ENCODE data around the gene SLC10A7.

DNA sequence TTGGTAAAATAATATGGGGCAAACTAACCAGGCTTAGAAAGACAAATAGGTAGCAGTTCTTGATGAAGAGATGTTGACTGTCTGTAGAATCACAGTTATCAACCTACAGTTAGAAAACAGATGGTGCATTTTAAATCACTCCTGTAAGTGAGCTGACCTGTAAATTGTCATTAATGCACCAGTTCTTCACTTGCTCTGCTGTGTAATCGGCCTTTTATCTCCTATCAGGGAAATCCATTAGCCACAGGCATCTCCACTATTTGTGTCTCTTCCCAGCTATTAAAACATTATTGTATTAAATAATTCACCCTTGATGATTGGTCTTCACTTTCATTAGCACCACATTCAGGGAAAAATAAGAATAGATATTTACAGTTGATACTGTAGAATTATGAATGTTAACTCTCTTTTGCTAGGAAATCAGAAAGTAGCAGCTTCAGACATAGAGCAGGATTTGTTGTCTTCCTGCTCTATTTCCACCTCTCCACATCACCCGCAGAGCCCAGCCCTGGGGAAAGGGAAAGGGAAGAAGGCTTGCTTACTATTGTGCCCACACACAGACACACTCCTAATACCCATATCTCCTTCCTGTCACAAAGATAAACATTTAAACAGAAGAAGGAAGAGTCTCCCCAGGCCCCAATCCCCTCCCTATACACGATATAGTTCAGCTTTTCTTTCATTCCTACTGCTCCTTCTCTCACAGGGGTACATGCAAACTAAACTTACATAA lies 210.3 kb downstream of the SLC10A7 start:
- TF ChIP-seq, protein P1, sequence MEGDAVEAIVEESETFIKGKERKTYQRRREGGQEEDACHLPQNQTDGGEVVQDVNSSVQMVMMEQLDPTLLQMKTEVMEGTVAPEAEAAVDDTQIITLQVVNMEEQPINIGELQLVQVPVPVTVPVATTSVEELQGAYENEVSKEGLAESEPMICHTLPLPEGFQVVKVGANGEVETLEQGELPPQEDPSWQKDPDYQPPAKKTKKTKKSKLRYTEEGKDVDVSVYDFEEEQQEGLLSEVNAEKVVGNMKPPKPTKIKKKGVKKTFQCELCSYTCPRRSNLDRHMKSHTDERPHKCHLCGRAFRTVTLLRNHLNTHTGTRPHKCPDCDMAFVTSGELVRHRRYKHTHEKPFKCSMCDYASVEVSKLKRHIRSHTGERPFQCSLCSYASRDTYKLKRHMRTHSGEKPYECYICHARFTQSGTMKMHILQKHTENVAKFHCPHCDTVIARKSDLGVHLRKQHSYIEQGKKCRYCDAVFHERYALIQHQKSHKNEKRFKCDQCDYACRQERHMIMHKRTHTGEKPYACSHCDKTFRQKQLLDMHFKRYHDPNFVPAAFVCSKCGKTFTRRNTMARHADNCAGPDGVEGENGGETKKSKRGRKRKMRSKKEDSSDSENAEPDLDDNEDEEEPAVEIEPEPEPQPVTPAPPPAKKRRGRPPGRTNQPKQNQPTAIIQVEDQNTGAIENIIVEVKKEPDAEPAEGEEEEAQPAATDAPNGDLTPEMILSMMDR (conservative IDR thresholded peaks at IDR 0.05 in 1 of 2, IDR thresholded peaks at IDR 0.05 in 1 of 2; ENCODE audit: low read depth in 1 of 2, low read length in 2 of 2): no peak
- TF ChIP-seq EZH2 (IDR thresholded peaks at IDR 0.05; ENCODE audit: low read length, missing control alignments): no peak
